ENCODE measurements around the gene ZNF550.

GRCh38 chr19:57572415-57572947 is 12.8 kb upstream of the ZNF550 start:
- TF ChIP-seq POLR2A (IDR thresholded peaks at IDR 0.05) (no peak), POLR2AphosphoS5 (IDR thresholded peaks at IDR 0.05) (no peak)

All from spleen (tissue), 3 donors.